ENCODE data around the gene DPH5.

DNA sequence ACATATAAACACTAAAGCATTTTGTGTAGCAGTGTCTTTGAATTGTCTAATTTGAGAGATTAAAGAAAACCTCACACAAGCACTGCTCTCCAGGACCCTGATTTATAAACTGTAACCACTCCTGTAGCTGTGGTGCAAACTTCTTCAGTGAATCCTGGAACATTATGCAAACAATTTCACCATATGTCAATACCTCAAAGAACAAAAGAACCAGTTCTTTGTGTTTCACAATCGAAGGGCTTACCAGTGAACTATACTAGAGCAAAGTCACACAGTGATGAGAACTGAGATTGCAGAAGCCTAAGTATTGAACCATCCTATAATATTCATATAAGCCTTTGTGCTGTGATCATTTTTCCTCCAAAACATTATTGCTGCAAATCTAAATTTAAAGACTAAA, 21.5 kb downstream of the DPH5 start:
- TF ChIP-seq EZH2 (IDR thresholded peaks at IDR 0.05; ENCODE audit: borderline replicate concordance, low read length), result no peak
- TF ChIP-seq, protein P1, sequence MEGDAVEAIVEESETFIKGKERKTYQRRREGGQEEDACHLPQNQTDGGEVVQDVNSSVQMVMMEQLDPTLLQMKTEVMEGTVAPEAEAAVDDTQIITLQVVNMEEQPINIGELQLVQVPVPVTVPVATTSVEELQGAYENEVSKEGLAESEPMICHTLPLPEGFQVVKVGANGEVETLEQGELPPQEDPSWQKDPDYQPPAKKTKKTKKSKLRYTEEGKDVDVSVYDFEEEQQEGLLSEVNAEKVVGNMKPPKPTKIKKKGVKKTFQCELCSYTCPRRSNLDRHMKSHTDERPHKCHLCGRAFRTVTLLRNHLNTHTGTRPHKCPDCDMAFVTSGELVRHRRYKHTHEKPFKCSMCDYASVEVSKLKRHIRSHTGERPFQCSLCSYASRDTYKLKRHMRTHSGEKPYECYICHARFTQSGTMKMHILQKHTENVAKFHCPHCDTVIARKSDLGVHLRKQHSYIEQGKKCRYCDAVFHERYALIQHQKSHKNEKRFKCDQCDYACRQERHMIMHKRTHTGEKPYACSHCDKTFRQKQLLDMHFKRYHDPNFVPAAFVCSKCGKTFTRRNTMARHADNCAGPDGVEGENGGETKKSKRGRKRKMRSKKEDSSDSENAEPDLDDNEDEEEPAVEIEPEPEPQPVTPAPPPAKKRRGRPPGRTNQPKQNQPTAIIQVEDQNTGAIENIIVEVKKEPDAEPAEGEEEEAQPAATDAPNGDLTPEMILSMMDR (conservative IDR thresholded peaks at IDR 0.05 in 1 of 2, IDR thresholded peaks at IDR 0.05 in 1 of 2; ENCODE audit: extremely low read depth in 1 of 2, insufficient read depth in 1 of 2, low read depth in 1 of 2, low read length in 2 of 2), result no peak
